Esophagus squamous epithelium (tissue), 5 donors: ENCODE results near the gene STAMBPL1. TPM values are rescaled to one million over a fixed set of nuclear protein-coding genes. Genes with fewer than 3 reads are reported as not detected.
A peak's percentile ranks its signal among the peaks of the same experiment; 100 is the strongest.

Source experiments
- DNase-seq: peaks from one replicate; lab custom pipeline; 2025; lab: John Stamatoyannopoulos, UW
- H3K27ac ChIP-seq, 4 donors: fragments of 200-600 bp; sonication (generic); one replicate each; pipeline ENCODE4 v1.5.1; 2016 to 2019; ENCODE audit warnings: mild to moderate bottlenecking in 1 of 4
- H3K27me3 ChIP-seq, 4 donors: fragments of 200-600 bp; sonication (generic); 1 replicate in 3 of 4; 2 replicates in 1 of 4; pipeline versions ENCODE4 v1.5.1 to v1.6.0; 2017 to 2021; ENCODE audit warnings: antibody characterized with exemption in 1 of 4
- H3K36me3 ChIP-seq, 3 donors: fragments of 200-600 bp; sonication (generic); one replicate each; pipeline ENCODE4 v1.5.1; 2016 to 2019
- H3K4me1 ChIP-seq, 3 donors: fragments of 200-600 bp; sonication (generic); one replicate each; pipeline ENCODE4 v1.5.1; 2017 to 2019
- H3K4me3 ChIP-seq, 4 donors: fragments of 200-600 bp; sonication (generic); 1 replicate in 3 of 4; 2 replicates in 1 of 4; pipeline ENCODE4 v1.5.1; 2016 to 2019; ENCODE audit warnings: mild to moderate bottlenecking in 2 of 4, moderate library complexity in 1 of 4
- H3K9me3 ChIP-seq, 3 donors: fragments of 200-600 bp; sonication (generic); one replicate each; pipeline ENCODE4 v1.5.1; 2016 to 2019
- CTCF ChIP-seq, 6 experiments: fragments of 450-650 bp in 4 of 6; fragments of 200-600 bp in 2 of 6; sonication (generic) in 2 of 6; IDR thresholded peaks; one replicate each; pipeline ENCODE4 v1.5.1; 2016 to 2019; ENCODE audit warnings: antibody characterized with exemption in 6 of 6, mild to moderate bottlenecking in 4 of 6, moderate library complexity in 4 of 6
- POLR2A ChIP-seq, 4 donors: fragments of 450-650 bp; IDR thresholded peaks; one replicate each; pipeline ENCODE4 v1.6.1; 2017; ENCODE audit warnings: antibody characterized with exemption in 4 of 4, mild to moderate bottlenecking in 4 of 4, moderate library complexity in 3 of 4
- WGBS, 2 donors: methylation state at CpG; one replicate each; pipeline ENCODE4 v1.1.5; 2018; 5-methylcytosine and 5-hydroxymethylcytosine counted together
- intact Hi-C: fragments of 100-400 bp; cut with DNase I; formaldehyde crosslinking; loops from one replicate; pipeline ENCODE4 v1.15.0; 2022
- total RNA-seq, 4 donors: library from RNA; depleted of rRNA; stranded (reverse); fragments of >200 nt; gene quantifications; one replicate each; pipeline ENCODE4 v1.1.0, GENCODE V29; 2016
- donor health status: DM: yes; HTN: yes; CAD: no.

The STAMBPL1 gene
- total RNA-seq, 4 donors from 2014 or later, result 3.5 to 21.0 (median 7.6) TPM

- 91 to 96% methylated on average over 1 of the region's 1 CpG for WGBS, 2 donors
- no peak for TF ChIP-seq POLR2A (IDR thresholded peaks at IDR 0.05)
- TF ChIP-seq CTCF (IDR thresholded peaks at IDR 0.05), result no peak
- intact Hi-C loops, result no loop called here
These were observed 31.1 kb downstream of the STAMBPL1 start for GRCh38 chr10:88911116-88911515.

GRCh38 chr10:88911851-88912250, 31.8 kb downstream of the STAMBPL1 start:
- intact Hi-C loops, result no loop called here
- Histone ChIP-seq H3K4me1 (peaks cover 0 to 14% (median 0%) of the 10 kb centered on the region in 3 donors), H3K4me3 (no peak overlapping the region), H3K36me3 (peaks cover 0 to 13% (median 0%) of the 10 kb centered on the region in 3 donors), H3K9me3 (no peaks in the 10 kb centered on the region), H3K27ac (peak overlapping the region in 1 of 4 donors; percentile 59), H3K27me3 (no peaks in the 10 kb centered on the region)
- TF ChIP-seq POLR2A (IDR thresholded peaks at IDR 0.05), result no peak
- no peak for TF ChIP-seq CTCF (IDR thresholded peaks at IDR 0.05)
- WGBS, 2 donors, result 89 to 95% methylated on average over 3 of the region's 3 CpGs
- DNase-seq, result no peak

More at GRCh38 chr10:88911116-88911515, 31.1 kb downstream of the STAMBPL1 start:
- Histone ChIP-seq H3K36me3 (peaks cover 0 to 20% (median 0%) of the 10 kb centered on the region in 3 donors), H3K27ac (no peak overlapping the region), H3K27me3 (no peaks in the 10 kb centered on the region), H3K4me1 (peaks cover 0 to 14% (median 0%) of the 10 kb centered on the region in 3 donors), H3K9me3 (no peaks in the 10 kb centered on the region), H3K4me3 (no peak overlapping the region)
- DNase-seq, result no peak

GRCh38 chr10:88913127-88913526, 33.1 kb downstream of the STAMBPL1 start:
- TF ChIP-seq CTCF (IDR thresholded peaks at IDR 0.05), result no peak
- TF ChIP-seq POLR2A (IDR thresholded peaks at IDR 0.05), result no peak
- peak overlapping the region in 3 of 4 donors; percentile 8 to 59 (median 58) for H3K27ac ChIP-seq
- no peak overlapping the region for H3K4me3 ChIP-seq
- H3K27me3 ChIP-seq, result no peaks in the 10 kb centered on the region
- peaks cover 0 to 14% (median 0%) of the 10 kb centered on the region in 3 donors for H3K4me1 ChIP-seq
- peaks cover 0 to 9% (median 0%) of the 10 kb centered on the region in 3 donors for H3K36me3 ChIP-seq
- 75 to 86% methylated on average over 9 of the region's 9 CpGs for WGBS, 2 donors
- no peaks in the 10 kb centered on the region for H3K9me3 ChIP-seq
- no peak for DNase-seq
- intact Hi-C loops, result no loop called here

GRCh38 chr10:88913788-88914187, 33.7 kb downstream of the STAMBPL1 start:
- intact Hi-C loops, result no loop called here
- Histone ChIP-seq H3K4me1 (peaks cover 0 to 8% (median 0%) of the 10 kb centered on the region in 3 donors), H3K27me3 (no peaks in the 10 kb centered on the region)

More at GRCh38 chr10:88913788-88914187, 33.7 kb downstream of the STAMBPL1 start:
- DNase-seq, result no peak
- peak overlapping the region in 1 of 4 donors; percentile 59 for H3K27ac ChIP-seq
- TF ChIP-seq CTCF (IDR thresholded peaks at IDR 0.05), result no peak
- no peak for TF ChIP-seq POLR2A (IDR thresholded peaks at IDR 0.05)
- H3K4me3 ChIP-seq, result no peak overlapping the region
- 65 to 66% methylated on average over 5 of the region's 5 CpGs for WGBS, 2 donors
- H3K9me3 ChIP-seq, result no peaks in the 10 kb centered on the region
- peaks cover 0 to 9% (median 0%) of the 10 kb centered on the region in 3 donors for H3K36me3 ChIP-seq
